GF-D8 (cell line): Measurements from ENCODE around the gene ZNF292.
"Not testable (repeated sequence)": the region's sequence is repeated elsewhere in the genome, so short reads cannot be mapped to it uniquely, and the experiment has no call there.

Experiments
- DNase-seq: peaks from one replicate; lab custom pipeline; 2025; lab: John Stamatoyannopoulos, UW

Gene ZNF292

DNA sequence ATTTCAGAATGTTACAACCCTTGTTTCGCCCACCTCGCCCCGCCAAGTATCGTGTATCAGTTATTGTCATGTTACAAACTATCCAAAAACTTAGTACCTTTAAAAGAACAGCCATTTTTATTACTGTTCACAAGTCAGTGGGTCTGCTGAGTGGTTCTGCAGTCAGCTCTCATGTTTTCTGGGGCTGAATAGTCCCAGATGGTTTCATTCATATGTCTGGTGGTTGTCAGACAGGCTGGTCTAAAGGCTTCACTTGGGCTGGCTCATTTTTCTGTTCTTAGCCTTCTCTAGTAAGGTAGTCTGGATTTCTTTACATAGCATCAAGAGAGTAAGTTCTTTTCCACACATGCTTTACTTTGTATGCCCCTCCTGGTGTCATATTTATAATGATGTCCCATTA, 8.6 kb downstream of the ZNF292 start:
- DNase-seq, result no peak

DNA sequence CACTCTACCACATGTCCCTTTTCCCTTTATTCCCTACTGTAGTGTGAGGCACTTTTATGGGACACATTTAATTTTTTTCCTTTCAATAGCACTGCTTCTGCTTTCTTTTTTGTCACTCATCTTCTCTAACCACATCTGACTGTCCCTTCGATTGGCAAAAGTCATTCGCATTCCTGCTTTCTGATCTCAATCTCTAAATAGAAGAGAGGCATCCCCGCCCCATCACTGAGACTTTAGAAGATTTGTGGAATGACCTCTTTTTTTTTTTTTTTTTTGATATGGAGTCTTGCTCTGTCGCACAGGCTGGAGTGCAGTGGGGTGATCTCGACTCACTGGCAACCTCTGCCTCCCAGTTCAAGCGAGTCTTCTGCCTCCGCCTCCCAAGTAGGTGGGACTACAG, 9.1 kb downstream of the ZNF292 start:
- DNase-seq, result no peak

DNA sequence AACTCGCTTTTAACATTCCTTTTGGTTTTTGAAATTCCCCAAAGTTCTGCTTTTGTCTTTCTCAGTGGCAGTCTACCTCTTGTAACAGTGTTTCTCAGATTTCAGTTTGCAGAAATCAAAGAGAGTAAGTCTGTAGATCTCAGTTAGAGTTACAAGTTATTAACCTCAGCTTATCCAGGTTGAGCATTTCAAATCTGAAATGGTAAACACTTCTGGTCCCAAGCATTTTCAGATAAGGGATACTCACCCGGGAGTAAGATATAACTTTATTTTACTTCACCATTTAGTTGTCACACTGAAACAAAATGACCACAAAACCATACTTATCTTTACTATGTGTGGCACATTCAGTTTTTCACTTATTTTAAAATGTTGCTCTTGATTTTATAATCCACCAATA, 9.8 kb downstream of the ZNF292 start:
- no peak for DNase-seq

DNA sequence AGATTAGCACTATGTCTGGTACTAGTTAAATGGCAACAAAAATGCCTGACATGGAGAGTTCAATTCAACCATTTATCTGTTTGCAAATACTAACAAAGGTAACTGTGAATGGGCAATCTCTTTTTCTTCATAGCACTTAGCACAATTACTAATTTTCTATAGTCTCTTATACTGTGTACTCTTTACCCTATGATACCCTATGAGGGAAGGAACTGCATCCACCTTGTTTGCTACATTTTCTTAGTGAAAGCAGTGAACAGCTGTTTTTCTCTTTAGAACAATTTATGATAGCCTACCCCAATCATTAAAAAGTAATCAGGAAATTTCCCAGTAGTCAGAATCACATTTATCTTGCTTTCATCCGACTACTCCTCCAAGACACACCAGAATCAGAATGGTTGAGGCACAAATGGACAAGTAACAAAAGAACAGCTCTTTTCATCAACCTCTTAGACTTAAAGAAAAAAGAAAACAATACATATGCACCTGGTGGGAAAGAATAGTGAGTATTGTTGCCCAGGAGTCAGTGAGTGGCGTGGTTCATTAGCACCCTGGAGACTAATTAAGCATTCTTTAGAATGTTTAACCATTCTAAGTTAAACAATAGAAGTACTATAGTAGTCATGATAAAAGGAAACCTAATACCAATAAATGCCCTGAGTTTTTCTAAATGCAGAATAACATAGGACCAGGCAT, 16.7 kb downstream of the ZNF292 start:
- DNase-seq, result no peak

DNA sequence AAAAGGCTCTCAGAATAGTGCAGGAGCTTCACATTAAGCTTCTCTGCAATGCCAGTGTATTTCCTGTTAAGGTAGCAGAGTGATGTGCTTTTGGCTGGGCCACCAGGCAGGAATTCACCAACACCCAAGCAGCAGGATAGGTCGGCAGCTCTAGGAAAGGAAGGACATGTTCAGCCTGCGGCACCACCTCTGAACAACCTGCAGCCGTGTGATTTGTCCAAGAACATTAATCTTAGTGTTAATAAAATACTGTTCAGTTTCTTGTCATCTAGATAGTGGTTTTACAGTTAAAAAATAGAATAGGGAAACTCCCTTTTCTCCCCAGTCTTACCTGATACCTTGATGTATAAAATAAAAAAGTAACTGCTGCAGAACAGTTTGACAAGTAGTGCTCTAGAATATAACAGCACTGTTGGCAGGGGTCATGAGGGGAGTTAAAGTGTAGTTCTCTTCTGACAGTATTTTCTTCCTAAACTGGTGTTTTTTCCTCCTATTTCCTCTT, 18.8 kb downstream of the ZNF292 start:
- no peak for DNase-seq

DNA sequence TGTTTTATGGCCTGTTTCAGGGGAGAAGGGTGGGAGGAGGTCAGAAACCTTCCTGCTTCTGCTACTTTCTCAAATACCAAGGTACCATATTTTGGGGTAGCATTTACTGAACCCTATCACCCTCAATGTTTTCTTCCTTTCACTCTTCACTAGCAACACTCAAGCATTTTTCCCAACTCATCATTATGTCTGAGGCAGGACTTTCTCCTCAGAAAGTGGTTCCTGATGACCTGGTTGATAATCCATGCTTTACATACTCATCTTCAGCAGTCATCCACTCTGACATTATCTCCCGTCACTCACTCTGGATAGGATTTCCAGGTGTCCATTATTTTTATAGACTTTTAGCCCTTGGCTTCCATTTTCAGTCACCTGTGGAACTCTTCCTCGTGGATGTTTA, 21.1 kb downstream of the ZNF292 start:
- DNase-seq, result no peak

DNA sequence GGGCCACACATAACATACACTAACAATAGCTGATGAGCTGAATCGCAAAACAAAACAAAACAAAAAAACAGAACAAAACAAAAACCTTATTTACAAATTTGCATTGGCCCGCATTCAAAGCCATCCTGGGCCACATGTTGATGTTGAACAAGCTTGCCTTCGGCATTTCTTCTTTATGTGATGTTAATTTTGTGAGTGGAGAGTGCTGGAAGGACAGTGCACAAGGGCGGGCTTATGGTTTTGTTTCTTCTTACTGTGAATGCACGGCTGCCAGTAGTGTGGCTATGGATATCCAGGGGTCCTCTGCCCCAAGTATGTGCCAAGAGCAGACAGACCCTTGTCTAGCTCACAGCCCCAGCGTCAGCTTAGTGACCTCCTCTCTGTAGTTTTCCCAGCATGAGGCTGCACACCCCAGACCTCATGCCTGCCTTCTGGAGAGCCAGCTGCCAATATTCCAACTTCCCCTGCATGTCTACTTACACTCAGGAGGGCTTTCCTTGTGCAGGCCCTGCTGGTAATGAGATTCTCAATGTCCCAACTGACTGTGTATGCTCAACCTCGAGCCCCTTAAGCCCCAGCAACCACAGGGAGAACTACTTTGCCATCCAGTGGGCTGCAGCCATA, 24.9 kb downstream of the ZNF292 start:
- no peak for DNase-seq

DNA sequence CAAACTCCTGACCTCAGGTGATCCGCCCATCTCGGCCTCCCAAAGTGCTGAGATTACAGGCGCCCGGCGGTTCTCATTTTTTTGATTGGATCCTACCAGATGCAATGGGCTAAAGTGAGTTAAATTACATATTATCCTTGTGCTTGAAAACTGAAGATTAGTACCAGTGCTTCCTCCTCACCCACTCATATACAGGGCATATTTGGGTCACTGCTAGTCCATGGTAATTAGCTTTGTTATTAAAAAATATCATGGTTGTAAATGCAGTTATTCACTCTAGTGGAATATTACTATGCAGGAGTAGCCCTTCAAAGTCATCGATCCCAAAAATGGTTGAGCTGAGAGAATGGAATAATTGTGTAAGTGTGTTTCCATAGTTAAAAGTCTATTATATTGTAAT, 26.5 kb downstream of the ZNF292 start:
- DNase-seq, result no peak

DNA sequence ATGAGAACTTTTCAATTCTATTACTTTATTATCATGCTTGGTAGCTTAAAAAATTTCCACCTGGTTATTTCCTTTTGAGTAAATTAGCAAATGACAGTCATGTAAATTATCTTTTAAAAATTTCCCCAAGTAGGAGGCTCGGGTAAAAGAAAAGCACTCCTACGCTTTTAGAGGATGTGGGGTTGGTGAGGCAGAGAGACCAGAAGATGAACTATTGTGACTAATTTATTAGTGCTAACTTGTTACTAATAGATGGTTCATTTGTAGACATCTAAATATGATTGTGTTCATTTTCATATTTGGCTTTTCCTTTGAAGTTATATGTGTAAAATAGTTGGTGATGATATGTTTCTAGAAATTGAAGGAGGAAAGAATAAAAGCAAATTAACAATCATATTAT, 27.0 kb downstream of the ZNF292 start:
- no peak for DNase-seq

DNA sequence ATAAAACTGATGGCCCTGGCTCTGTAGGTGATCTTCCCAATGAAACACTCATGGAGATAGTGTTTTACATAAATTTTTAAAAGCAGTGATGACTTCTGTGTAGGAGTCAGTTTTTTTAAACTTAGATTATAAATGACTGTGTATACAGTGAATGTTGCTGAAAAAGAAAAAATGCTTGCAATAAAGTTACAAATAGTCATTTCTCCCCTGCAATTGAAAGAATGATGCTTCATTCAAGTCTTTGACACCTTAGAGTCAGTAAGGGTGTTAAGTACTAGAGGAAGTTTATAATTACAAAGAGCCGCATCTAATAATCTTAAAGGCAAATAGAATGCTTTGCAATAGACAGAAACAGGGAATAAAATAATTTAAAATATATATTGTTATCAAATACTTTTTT, 27.6 kb downstream of the ZNF292 start:
- no peak for DNase-seq

DNA sequence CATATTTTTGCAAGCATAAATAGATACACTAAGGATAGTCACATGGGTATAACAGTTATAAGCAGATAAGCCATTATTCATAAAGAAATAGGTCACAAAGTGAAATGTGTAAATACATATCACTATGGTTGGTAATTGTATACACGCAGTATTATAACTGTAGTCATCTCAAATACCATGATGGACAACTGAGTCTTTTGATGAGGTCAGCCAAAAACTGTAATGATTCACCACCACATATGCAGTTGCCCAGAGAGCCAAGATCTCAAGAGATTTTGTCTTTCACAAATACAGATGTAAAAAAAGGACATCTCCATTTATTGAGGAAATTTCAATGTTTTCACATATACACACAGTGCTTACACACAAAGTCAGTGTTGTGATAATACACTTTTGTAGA, 28.3 kb downstream of the ZNF292 start:
- DNase-seq, result no peak

DNA sequence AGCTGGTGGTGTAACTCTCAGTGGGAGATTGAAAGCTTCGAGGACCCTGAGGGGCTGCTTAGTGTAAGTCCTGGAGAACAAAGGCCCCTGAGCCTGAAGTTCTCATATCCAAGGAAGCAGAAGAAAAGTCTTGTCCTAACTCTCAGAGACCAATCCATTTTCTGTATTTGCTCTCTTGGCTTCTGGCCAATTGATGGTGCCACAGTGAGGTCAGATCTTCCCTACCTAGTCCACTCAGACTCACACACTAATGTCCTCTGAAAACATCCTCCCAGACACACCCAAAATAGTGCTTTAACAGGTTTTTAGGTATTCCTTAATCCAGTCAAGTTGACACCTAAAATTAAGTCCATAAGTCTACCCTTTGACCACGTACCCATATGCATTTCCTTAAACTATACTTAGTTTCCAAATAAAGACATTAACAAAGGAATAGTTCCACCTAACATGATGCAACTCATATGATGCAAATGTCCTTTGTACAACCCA, 29.4 kb downstream of the ZNF292 start:
- DNase-seq, result no peak

DNA sequence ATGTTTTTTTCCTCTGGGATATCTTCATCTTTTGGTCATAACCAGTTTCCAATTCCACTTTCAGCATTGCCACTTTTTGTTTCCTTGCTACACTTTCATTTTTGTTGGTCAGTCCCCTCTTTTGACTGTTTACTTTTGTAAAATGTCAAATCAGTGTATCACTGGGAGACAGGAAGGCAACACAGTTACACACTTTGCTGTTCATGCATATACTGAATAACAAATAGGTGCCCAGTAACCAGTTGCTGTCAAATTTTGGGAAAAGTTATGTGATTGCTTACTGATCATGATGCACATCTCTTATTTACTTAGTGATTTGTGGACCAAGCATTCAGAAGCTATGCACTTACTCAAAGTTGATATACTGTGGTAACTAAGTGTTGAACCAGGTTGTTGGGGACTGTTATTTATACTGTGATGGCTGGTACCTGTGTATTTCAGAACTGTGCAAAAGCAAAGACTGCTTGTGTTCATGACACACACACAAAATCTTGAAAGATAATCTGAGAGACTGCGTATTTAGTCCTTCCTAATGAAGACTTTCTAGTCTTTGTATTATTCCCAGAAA, 41.0 kb downstream of the ZNF292 start:
- DNase-seq, result no peak

DNA sequence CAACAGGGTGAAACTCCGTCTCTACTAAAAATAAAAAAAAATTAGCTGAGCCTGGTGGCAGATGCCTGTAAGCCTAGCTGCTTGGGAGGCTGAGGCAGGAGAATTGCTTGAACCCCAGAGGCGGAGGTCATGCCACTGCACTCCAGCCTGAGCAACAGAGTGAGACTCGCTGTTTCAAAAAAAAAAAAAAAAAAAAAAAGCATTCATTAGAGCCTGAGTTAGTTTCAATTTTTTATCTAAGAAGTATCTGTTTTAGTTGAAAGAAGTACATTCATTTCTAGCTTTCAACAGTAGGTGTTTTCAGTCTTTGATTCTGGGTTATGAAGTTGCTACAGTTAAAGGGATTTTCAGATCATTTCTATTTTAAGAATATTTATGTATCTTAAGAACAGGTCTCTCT, 42.2 kb downstream of the ZNF292 start:
- no peak for DNase-seq

DNA sequence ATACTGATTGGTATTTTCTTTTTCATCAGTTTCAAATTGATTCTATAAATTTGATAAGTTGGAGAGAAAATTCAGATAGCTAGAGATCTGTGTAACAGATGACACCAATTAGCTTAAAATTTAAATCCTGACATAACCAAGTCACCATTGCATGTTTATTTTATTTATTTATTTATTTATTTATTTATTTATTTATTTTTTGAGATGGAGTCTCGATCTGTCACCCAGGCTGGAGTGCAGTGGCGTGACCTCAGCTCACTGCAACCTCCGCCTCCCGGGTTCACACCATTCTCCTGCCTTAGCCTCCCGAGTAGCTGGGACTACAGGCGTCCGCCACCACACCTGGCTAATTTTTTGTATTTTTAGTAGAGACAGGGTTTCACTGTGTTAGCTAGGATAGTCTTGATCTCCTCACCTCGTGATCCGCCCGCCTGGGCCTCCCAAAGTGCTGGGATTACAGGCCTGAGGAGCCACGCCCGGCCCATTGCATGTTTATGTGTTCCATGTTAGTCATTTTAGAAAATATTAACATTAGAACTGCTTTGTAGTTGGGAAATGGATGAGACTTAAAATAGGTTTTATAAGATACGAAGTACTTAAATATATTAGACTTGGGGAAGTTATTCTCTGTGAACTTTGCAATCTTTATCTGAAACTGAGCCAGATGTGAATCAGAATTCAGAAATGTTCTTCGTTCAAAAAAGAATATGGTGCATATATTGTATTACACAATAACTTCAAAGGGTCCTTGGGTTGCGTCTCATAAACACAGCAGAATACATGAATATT, 42.9 kb downstream of the ZNF292 start:
- not testable (repeated sequence) for DNase-seq

DNA sequence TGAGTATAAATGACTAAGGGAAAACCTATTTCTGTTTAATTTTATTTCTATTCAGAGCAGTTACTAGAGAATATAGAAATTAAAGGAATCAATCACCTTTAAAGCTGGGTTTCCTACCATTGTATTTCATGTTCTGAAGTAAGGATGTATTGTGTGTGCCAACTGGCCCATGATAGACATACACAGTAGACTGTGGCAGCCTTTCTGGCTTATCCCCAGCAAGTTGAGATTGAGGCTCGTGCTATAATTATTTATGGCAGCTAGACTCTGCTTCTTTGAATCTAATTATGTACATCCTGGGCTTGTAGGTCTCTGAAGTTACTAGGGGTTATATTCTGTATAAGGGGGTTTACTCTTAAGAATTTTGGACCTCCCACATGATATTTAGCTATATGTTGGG, 44.4 kb downstream of the ZNF292 start:
- no peak for DNase-seq

DNA sequence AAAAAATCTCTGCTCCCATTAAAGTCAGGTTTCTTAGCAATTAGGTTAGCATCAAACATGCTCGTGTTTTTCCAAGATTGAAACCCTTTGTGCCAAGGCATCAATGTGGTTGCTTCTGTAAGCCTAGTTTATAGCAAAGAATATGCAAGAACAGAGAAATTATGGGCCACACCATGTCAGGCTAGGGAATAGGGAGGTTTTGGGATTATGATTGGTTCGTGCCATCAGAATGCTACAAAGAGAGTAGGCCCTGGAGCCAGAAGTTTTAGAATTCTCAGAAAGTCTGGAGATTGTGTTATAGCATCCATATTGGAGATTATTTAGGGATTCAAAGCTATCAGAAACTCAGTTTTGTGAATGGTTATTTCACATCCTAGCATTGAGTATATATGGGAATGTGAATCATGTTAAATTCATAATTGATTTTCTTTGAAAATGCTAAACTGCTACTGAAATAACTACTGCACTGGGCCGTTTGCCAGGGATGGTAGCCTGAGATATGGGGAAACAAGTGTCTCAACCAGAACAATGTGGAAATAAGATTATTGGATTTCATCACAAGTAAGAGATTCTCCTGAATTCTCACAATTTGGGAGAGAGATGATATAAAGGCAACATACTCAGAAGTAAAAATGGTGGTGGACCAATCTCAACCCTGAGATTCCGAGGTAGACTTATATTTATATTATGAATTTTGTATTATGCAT, 45.3 kb downstream of the ZNF292 start:
- peak; percentile 12 for DNase-seq

DNA sequence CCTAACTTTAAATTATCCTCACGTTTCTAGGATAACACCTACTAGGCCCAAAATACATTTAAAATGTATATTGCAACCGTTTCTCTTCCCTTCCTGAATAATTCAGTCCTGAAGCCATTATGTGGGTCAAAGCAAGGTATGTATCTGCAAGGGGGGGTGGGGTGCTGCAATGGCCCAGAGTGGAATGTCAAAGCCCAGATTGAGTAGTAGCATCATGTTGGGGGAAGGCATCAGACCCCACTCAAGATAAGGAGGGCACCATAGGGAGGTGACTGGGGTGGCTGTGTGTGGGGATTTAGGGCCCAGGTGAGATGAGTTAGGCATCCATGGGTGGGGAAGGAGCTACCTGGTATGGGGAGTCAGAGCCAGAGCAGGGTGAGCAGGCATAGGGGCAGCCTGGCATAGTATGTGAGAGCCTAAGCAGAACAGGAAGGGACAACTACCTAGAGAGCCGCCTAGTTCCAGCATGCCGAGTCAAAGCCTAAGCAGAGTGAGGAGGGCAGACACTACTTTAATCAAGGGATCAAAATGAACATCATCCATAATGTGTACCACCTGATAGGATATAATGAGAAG, 48.2 kb downstream of the ZNF292 start:
- no peak for DNase-seq

DNA sequence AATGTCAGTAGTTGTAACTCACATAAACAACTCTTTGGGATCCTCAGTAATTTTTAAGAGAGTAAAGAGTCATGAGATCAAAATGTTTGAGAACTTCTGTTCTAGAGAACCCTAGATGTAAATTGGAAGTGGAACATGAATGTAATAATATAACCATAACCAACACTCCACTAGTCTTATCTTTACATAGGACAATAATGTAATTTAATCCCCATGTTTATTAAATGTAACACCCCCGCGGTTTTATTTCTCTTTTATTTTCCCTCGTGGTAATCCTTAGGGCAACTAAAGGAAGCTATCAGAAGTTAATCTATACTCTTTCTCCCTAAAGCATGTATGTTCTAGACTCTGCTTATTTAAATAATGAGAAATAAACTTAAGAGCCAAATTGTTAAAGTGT, 54.4 kb downstream of the ZNF292 start:
- DNase-seq, result no peak

DNA sequence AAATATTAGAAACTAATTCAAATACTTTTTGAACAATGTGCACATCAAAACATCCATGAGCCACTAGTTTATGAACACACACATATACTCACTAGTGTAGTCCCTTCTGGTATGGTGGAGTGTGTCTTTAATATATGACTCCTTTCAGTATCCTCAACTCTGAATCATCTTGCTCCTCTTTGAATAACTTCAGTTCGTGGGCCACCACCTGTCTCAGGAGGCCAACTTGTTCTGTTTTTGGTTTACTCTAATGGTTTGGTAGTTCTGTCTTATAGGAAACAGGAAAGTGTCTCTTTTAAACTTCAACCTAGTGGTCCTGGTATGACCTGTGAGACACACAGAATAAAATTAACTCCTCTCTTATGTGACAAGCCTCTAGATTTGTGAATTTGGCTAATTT, 55.6 kb downstream of the ZNF292 start:
- DNase-seq, result no peak

DNA sequence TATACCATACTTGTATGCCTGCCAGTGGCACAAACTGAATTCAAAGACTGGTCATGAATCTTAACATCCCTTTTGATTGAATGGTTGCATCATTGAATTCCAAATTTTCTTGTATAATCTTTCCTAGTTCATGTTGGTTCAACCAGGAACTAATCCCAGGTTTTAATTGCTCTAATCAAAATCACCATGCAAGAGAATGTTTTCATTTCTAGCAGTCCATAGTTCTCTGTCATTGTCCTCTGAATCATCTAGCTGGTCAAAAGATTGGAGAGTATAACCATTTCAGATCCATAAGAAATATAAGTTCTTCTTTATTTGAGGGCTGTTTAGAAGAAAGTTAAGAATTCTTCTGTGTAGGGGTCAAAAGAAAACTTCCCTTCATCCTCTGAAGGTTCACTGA, 57.2 kb downstream of the ZNF292 start:
- no peak for DNase-seq

DNA sequence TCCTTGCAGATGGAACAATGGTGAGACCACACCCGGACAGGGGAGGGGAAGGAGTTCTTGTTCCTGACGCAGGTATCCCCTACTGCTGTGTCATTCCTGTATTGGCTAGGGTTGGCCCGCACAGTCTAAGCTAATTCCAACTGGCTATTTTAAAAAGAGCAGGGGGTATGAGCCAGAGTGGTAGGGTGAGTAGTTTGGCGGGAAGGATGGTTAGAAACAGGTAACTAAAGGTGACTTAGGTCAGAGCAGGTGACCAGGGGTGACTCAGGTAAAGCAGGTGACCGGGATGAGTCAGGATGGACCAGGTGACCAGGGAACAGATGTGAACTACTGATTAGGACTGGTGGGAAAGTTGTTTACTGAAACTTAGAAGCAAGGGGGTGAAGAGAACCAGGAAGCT, 58.0 kb downstream of the ZNF292 start:
- no peak for DNase-seq
